ACC112 (cell line): ENCODE data around the gene LBH.
A peak's percentile ranks its signal among the peaks of the same experiment; 100 is the strongest.

ENCODE experiments used
- H2AFZ ChIP-seq: fragments of 200-600 bp; sonication (generic); one replicate; pipeline ENCODE4 v1.6.0; 2017; ENCODE audit warnings: antibody characterized with exemption, low read length; ENCODE audit not compliant: unreplicated experiment
- H3K27ac ChIP-seq: fragments of 200-600 bp; sonication (generic); 2 replicates; pipeline ENCODE4 v1.5.1; 2014; ENCODE audit warnings: low read depth, mild to moderate bottlenecking, antibody characterized with exemption, low read length, moderate library complexity
- H3K27me3 ChIP-seq: fragments of 200-600 bp; sonication (generic); 2 replicates; pipeline ENCODE4 v1.6.1; 2014; ENCODE audit warnings: mild to moderate bottlenecking, antibody characterized with exemption, low read length, moderate library complexity, mixed read lengths; ENCODE audit not compliant: insufficient read depth
- H3K36me3 ChIP-seq: fragments of 200-600 bp; sonication (generic); 2 replicates; pipeline ENCODE4 v1.6.1; 2016; ENCODE audit warnings: mild to moderate bottlenecking, antibody characterized with exemption, low read length, moderate library complexity, mixed read lengths; ENCODE audit not compliant: insufficient read depth
- H3K4me1 ChIP-seq: fragments of 200-600 bp; sonication (generic); one replicate; pipeline ENCODE4 v1.6.1; 2016; ENCODE audit warnings: low read length, mixed read lengths; ENCODE audit not compliant: insufficient read depth, unreplicated experiment, control insufficient read depth
- H3K4me3 ChIP-seq: fragments of 200-600 bp; sonication (generic); 2 replicates; pipeline ENCODE4 v1.5.1; 2014; ENCODE audit warnings: mild to moderate bottlenecking, low read depth, low read length
- H3K79me2 ChIP-seq: fragments of 200-600 bp; sonication (generic); one replicate; pipeline ENCODE4 v1.6.0; 2016; ENCODE audit warnings: low read length; ENCODE audit not compliant: control insufficient read depth, unreplicated experiment, insufficient read depth

LBH gene

DNA sequence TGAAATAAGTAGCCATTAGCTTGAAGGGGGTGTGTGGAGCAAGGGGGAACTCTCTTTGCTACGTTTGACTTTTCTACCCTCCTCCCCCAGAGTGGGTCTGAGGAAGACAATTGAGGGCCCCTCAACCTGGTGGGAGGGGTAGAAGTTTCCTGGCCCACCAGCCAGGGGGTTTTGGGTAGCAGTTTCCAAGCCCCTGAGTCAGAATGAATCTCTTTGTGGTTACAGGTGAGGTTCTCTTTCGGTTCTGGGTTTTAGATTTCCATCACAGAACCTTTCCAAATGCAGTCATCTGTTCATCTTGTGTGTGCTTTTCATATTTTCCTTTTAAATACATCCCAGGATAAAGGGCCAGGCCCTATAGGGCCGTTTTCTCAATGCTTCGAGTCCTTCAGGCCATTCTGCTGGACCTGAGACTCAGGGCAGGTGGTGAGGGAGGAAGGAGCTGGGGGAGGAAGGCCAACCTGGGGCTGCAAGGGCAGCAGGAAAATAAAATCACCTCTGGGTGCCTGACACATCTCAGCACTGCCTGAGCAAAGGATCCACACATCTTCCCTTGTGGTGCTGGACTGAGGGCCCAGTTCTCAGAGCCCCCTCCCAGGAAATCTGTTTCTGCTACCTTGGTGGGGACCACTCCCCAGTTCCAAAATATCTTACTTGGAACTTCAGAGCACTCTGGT lies 4.7 kb downstream of the LBH start:
- peaks cover 11% of the 10 kb centered on the region for H3K27me3 ChIP-seq
- H3K79me2 ChIP-seq: no peaks in the 10 kb centered on the region
- no peak overlapping the region for H2AFZ ChIP-seq
- H3K36me3 ChIP-seq: no peaks in the 10 kb centered on the region
- no peak overlapping the region for H3K4me3 ChIP-seq
- H3K27ac ChIP-seq: no peak overlapping the region
- H3K4me1 ChIP-seq: peaks cover 9% of the 10 kb centered on the region

DNA sequence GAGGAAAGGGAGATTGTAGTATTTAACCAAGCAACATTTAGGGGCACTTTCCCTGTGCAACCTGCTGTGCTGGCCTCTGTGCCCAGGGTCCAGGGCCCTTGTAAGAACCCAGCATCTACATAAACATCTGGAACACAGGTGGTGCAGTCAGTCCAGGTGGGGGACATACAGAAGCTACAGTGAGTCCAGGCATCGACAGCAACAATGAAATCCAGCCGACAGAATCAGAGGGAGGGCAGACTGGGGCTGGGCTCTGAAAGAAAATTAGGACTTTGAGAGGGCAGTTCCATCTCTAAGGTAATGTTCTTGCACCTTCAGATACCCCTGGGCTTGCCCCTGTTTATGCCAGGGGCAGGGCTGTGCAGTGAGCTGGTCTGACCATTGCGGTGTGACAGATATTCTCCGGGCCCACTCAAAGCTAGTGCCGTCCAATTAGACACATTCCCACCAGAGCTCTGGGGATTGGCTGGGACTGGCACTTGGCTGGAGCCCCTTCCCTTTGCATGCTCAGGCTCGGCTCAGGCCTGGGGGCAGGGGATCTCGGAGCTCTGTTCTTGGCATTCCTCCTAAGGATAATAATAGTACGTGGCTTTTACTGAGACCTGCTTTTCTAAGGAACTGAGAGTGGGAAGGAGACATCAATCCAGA lies 5.4 kb downstream of the LBH start:
- H3K79me2 ChIP-seq: no peaks in the 10 kb centered on the region
- peaks cover 9% of the 10 kb centered on the region for H3K4me1 ChIP-seq
- H3K27ac ChIP-seq: no peak overlapping the region
- no peaks in the 10 kb centered on the region for H3K36me3 ChIP-seq
- peaks cover 10% of the 10 kb centered on the region for H3K27me3 ChIP-seq
- no peak overlapping the region for H2AFZ ChIP-seq
- H3K4me3 ChIP-seq: no peak overlapping the region

DNA sequence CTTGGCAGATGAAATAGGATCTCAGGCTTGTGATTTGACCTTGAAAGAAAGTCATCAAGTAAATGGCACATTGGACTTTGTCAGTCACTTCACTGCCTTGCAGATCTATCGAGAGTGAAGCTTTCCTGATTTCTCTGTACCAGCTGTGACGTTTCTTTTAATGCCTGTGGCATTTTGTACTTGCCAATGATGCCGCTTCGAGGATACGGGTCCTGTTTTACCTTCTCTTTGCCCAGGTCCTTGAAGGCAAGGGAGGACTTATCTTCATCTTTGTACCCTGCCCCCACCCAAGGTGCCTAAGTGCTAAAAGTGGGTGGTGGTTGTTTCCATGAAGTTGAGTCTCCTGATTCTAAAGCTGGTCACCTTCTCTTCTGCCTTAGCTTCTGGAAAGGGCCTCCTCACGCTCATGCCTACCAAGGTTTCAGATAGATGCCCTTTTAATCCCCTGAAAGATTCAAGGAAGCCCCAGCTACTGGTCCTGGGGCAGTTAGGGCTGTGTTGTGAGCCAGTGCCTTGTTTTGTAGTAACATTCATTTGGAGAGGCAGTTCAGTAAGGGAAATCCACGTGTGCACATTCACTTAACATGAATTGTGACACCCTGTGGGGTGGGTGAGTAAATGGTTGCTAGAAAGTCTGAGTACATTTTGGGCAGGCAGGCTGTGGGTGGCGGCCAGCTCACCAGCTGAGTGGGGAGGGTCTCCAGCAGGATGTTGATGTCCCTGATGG lies 6.1 kb downstream of the LBH start:
- no peak overlapping the region for H3K4me3 ChIP-seq
- no peak overlapping the region for H2AFZ ChIP-seq
- H3K27me3 ChIP-seq: peaks cover 10% of the 10 kb centered on the region
- peaks cover 9% of the 10 kb centered on the region for H3K4me1 ChIP-seq
- H3K27ac ChIP-seq: no peak overlapping the region
- no peaks in the 10 kb centered on the region for H3K36me3 ChIP-seq
- no peaks in the 10 kb centered on the region for H3K79me2 ChIP-seq

DNA sequence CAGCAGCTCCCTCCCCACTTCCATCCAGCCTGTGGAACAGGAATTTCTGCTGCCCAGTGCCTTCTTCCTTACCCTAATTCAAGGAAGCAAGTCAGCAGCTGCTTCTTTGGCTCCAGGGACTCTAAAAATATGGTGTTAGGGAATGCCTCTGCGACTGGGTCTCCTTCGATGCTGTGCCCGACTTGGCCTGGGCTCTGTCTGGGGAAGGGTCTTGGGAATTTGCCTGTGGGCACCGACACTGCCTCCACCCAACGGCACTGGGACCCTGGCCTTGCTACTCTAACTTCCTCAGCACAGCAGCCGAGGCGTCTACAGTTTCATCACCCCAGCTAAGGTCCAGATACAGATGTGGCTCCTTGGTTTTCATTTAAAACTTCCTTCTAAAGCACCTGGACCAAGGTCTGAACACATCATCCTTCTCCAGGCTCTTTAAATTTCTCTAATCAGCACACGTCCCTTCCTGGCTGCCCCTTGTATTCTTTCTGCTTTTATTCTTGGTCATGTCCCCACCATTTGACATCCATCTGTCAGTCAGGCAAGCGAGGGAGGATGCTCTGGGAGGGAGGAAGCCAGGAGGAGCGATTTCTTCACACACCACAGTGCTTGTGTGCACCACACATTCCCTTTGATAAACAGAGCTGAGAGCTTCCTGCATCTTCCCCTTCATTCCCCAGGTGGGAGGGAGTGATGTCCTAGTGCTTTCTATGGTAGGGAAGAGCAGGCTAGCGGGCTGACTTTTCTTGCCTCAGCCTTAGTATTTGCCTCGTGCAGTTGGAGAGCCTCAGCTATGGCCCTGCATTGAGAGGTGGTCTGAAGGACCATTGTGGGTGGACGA lies 6.8 kb downstream of the LBH start:
- Histone ChIP-seq H3K36me3 (no peaks in the 10 kb centered on the region), H3K27me3 (peaks cover 4% of the 10 kb centered on the region; the same call in 1 of the 2 replicates), H2AFZ (no peak overlapping the region), H3K4me3 (no peak overlapping the region), H3K4me1 (peaks cover 9% of the 10 kb centered on the region), H3K79me2 (no peaks in the 10 kb centered on the region), H3K27ac (no peak overlapping the region)

DNA sequence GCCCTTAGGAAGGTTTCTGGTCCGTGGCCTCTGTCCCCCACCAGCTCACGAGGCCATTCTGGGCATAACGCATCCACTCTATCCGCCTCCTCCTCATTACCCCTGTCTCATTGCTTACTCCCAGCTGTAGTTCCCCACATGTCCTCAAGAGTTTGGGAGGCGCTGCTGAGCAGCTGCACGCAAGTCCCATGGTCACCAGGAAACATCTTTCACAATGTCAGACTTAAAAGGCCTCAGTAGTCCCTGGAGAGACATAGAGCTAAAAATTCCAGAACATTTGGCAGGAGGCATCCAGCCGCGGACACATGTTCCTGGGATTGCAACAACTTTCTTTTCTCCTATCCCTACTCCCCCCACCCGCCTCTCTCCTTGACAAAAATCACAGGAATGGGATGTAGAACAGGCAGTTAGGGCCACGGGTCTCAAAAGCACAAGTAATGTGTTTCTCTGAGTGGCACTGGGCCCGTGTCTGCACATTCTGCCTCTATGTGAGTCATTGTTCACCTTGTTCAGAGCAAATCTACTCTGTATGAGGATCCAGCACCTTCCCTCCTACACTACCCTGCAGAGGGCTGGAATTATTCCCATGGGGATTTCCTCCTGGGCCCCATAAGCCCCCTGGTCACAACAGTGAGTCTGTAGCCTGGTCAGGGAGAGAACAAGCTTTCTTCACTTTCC lies 8.1 kb downstream of the LBH start:
- Histone ChIP-seq H3K27me3 (no peaks in the 10 kb centered on the region), H3K36me3 (no peaks in the 10 kb centered on the region), H3K4me1 (peaks cover 6% of the 10 kb centered on the region), H3K4me3 (no peak overlapping the region), H3K27ac (no peak overlapping the region), H2AFZ (peak overlapping the region; percentile 48), H3K79me2 (no peaks in the 10 kb centered on the region)

DNA sequence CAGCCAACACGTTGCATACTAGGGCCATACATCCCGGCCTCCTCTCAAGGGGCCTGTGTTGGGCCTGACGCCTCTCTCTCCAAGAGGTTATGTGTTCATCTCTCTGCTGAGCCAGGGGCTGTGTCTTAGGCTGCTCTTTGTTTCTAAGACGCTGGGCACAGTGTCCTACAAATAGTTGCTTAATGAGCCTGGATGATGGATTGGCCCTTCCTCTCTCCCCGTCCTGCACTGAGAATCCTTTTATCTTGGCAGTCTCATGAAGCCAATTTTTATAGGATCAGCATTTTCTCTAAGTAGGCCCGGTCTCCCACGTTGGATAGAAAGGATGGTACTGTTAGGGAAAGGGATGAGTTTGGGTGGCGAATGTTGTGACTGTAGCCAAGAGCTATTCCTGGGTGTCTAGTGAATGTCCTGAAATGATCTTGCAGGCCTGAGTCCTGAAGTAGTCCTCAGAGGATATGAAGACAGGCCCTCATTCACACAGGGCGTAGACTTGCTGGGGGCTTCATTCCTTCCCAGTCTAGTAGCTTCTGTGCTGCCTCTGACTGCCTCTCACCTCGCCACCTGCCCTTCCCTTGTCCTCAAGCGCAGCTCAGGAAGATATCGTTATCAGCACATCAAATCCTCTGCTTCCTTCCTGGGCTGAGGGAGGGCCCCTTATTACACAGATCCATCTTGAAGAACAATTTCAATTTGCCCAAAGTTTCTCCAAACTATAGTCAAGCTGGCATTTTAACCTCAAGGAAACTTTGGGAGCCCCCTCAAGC lies 8.8 kb downstream of the LBH start:
- H3K36me3 ChIP-seq: no peaks in the 10 kb centered on the region
- H3K27me3 ChIP-seq: no peaks in the 10 kb centered on the region
- H2AFZ ChIP-seq: no peak overlapping the region
- H3K27ac ChIP-seq: no peak overlapping the region
- H3K4me3 ChIP-seq: no peak overlapping the region
- no peaks in the 10 kb centered on the region for H3K79me2 ChIP-seq
- H3K4me1 ChIP-seq: peaks cover 6% of the 10 kb centered on the region

DNA sequence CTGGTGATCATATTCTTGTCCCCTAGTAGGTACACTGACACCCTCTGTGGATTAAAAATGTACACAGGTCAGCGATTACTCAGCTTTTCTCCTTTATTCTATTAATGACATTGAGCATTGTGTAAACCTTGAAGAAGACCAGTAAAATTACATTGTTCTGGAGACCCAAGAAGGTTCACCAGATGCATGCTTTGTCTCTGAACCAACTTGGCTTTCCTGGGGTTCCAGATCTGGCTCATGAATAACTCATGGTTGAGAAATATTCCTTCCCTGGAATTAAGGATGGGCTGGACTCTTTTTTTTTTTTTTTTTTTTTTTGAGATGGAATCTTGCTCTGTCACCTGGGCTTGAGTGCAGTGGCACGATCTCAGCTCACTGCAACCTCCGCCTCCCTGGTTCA lies 11.9 kb downstream of the LBH start:
- Histone ChIP-seq H3K36me3 (no peaks in the 10 kb centered on the region), H3K4me3 (no peak overlapping the region), H3K27me3 (no peaks in the 10 kb centered on the region), H3K79me2 (no peaks in the 10 kb centered on the region), H2AFZ (no peak overlapping the region), H3K4me1 (peaks cover 6% of the 10 kb centered on the region), H3K27ac (no peak overlapping the region)

DNA sequence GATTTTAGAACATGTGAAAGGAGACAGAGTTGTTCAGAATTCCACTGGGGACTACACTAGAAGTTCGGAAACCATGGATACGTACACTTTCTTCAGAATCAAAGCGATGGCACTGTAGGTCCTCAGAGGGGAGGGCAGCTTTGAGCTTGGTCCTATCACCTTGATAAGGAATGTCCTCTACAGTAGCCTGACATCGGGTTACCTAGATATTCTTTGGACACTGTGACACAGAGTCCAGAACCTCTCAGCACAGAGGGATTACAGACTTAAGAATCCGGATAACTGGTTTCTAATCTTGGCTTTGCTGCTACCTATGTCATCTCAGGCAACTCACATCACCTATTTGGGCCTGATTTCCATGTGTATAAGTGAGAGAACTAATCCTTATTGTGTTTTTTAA lies 14.0 kb downstream of the LBH start:
- no peak overlapping the region for H2AFZ ChIP-seq
- no peaks in the 10 kb centered on the region for H3K36me3 ChIP-seq
- H3K27me3 ChIP-seq: no peaks in the 10 kb centered on the region
- H3K27ac ChIP-seq: no peak overlapping the region
- H3K4me1 ChIP-seq: no peaks in the 10 kb centered on the region
- no peaks in the 10 kb centered on the region for H3K79me2 ChIP-seq
- no peak overlapping the region for H3K4me3 ChIP-seq

DNA sequence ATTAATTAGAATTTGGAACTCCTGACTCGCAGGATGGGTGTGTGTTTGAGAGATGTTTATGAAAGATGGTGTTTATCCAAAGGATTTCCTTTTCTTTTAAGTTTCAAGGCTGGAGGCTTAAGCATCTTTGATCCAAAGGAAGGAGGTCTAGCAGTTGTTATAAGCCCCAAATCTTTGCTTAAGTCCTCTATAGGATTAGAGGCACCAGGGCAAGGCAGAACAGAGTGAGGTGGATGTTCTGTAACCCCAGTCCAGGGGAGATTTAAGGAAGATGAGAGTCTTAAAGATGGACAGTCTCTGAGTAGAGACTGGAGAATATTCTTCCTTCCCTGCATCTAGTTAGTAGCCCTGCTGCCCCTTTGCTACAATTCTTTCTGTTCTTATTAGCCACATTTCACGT lies 17.5 kb downstream of the LBH start:
- Histone ChIP-seq H3K4me1 (peaks cover 13% of the 10 kb centered on the region), H3K79me2 (no peaks in the 10 kb centered on the region), H3K27ac (no peak overlapping the region), H3K36me3 (no peaks in the 10 kb centered on the region), H3K4me3 (no peak overlapping the region), H3K27me3 (no peaks in the 10 kb centered on the region), H2AFZ (no peak overlapping the region)
